ENCODE results near the gene FOXP1. TPM values are rescaled to one million over a fixed set of nuclear protein-coding genes. Genes with fewer than 3 reads are reported as not detected.

The FOXP1 gene
- total RNA-seq, 1 donor from 2014 or later, result 33.2 TPM

- no peaks in the 10 kb centered on the region for H3K36me3 ChIP-seq (ENCODE audit: control insufficient read depth, insufficient read depth, low read length)
- no peak for FAIRE-seq
- H3K4me3 ChIP-seq (ENCODE audit: low read depth, low read length), result no peak overlapping the region
- H3K27me3 ChIP-seq (ENCODE audit: control insufficient read depth, insufficient read depth, low read length), result no peaks in the 10 kb centered on the region
- no peak for TF ChIP-seq CTCF (IDR thresholded peaks at IDR 0.05; ENCODE audit: insufficient read depth, low read length, severe bottlenecking)
- no peak for DNase-seq (ENCODE audit: low read depth)
These were observed 3.3 kb upstream of the FOXP1 start for GRCh38 chr3:71586810-71587242.

- Histone ChIP-seq H3K4me3 (ENCODE audit: low read depth, low read length) (no peak overlapping the region), H3K36me3 (ENCODE audit: control insufficient read depth, insufficient read depth, low read length) (no peaks in the 10 kb centered on the region), H3K27me3 (ENCODE audit: control insufficient read depth, insufficient read depth, low read length) (no peaks in the 10 kb centered on the region)
- no peak for FAIRE-seq
- peak; percentile 54 for TF ChIP-seq CTCF (IDR thresholded peaks at IDR 0.05; ENCODE audit: insufficient read depth, low read length, severe bottlenecking)
- DNase-seq (ENCODE audit: low read depth), result peak; percentile 46
These were observed 2.6 kb upstream of the FOXP1 start for GRCh38 chr3:71585887-71586809.

- DNase-seq (ENCODE audit: low read depth) (no peak), FAIRE-seq (no peak)
- Histone ChIP-seq H3K36me3 (ENCODE audit: control insufficient read depth, insufficient read depth, low read length) (no peaks in the 10 kb centered on the region), H3K4me3 (ENCODE audit: low read depth, low read length) (no peak overlapping the region), H3K27me3 (ENCODE audit: control insufficient read depth, insufficient read depth, low read length) (no peaks in the 10 kb centered on the region)
- no peak for TF ChIP-seq CTCF (IDR thresholded peaks at IDR 0.05; ENCODE audit: insufficient read depth, low read length, severe bottlenecking)
These were observed 1.6 kb upstream of the FOXP1 start for GRCh38 chr3:71585131-71585530.

GRCh38 chr3:71584394-71585011 is 975 bp upstream of the FOXP1 start:
- FAIRE-seq (no peak), DNase-seq (ENCODE audit: low read depth) (peak; percentile 28)
- no peaks in the 10 kb centered on the region for H3K27me3 ChIP-seq (ENCODE audit: control insufficient read depth, insufficient read depth, low read length)
- H3K4me3 ChIP-seq (ENCODE audit: low read depth, low read length), result peak overlapping the region; percentile 85
- no peak for TF ChIP-seq CTCF (IDR thresholded peaks at IDR 0.05; ENCODE audit: insufficient read depth, low read length, severe bottlenecking)
- no peaks in the 10 kb centered on the region for H3K36me3 ChIP-seq (ENCODE audit: control insufficient read depth, insufficient read depth, low read length)

GRCh38 chr3:71582612-71583565 is 639 bp downstream of the FOXP1 start:
- Histone ChIP-seq H3K27me3 (ENCODE audit: control insufficient read depth, insufficient read depth, low read length) (no peaks in the 10 kb centered on the region), H3K36me3 (ENCODE audit: control insufficient read depth, insufficient read depth, low read length) (no peaks in the 10 kb centered on the region), H3K4me3 (ENCODE audit: low read depth, low read length) (peak overlapping the region; percentile 85)
- DNase-seq (ENCODE audit: low read depth) (peak; percentile 17), FAIRE-seq (no peak)
- TF ChIP-seq CTCF (IDR thresholded peaks at IDR 0.05; ENCODE audit: insufficient read depth, low read length, severe bottlenecking), result no peak

All from bronchial epithelial cell (primary cell).